HepG2 (cell line): ENCODE data around the gene STPG4. TPM values are rescaled to one million over a fixed set of nuclear protein-coding genes. Genes with fewer than 3 reads are reported as not detected.

Source experiments
- CEBPG ChIP-seq: IDR thresholded peaks from 2 replicates; pipeline ENCODE4 v1.6.1; 2016
- CENPT ChIP-seq: sonication (generic); formaldehyde crosslinking; IDR thresholded peaks from 2 replicates; pipeline ENCODE4 v1.8.0; 2022; ENCODE audit warnings: low read depth, mild to moderate bottlenecking, moderate library complexity, missing genetic modification reagents
- HDAC2 ChIP-seq: sonication (generic); formaldehyde crosslinking; IDR thresholded peaks from 2 replicates; pipeline ENCODE4 v1.4.0; 2020; ENCODE audit warnings: missing genetic modification reagents
- HOXA3 ChIP-seq: sonication (generic); formaldehyde crosslinking; IDR thresholded peaks from 2 replicates; pipeline ENCODE4 v1.5.0; 2020; ENCODE audit warnings: missing genetic modification reagents
- HOXA5 ChIP-seq: sonication (generic); formaldehyde crosslinking; IDR thresholded peaks from 2 replicates; pipeline ENCODE4 v1.4.0; 2020; ENCODE audit warnings: missing genetic modification reagents
- MTA1 ChIP-seq: sonication (generic); formaldehyde crosslinking; IDR thresholded peaks from 2 replicates; pipeline ENCODE4 v1.4.0; 2020; ENCODE audit warnings: missing genetic modification reagents, mild to moderate bottlenecking, borderline replicate concordance
- RAD21 ChIP-seq: fragments of 450-650 bp; formaldehyde crosslinking; IDR thresholded peaks from 2 replicates; pipeline ENCODE4 v1.5.0; 2020; ENCODE audit warnings: mild to moderate bottlenecking
- SOX5 ChIP-seq: IDR thresholded peaks from 2 replicates; pipeline ENCODE4 v1.6.1; 2016; ENCODE audit warnings: borderline replicate concordance
- ZNF292 ChIP-seq: sonication (generic); formaldehyde crosslinking; IDR thresholded peaks from 2 replicates; pipeline ENCODE4 v1.8.1; 2022; ENCODE audit warnings: mild to moderate bottlenecking, low read depth, missing genetic modification reagents, borderline replicate concordance
- ZNF430 ChIP-seq: sonication (generic); formaldehyde crosslinking; IDR thresholded peaks from 2 replicates; pipeline ENCODE4 v1.9.0; 2021; ENCODE audit warnings: mild to moderate bottlenecking, missing genetic modification reagents
- ZNF772 ChIP-seq: sonication (generic); formaldehyde crosslinking; IDR thresholded peaks from 2 replicates; pipeline ENCODE4 v1.5.0; 2020; ENCODE audit warnings: mild to moderate bottlenecking, missing genetic modification reagents
- ZSCAN20 ChIP-seq: sonication (generic); formaldehyde crosslinking; IDR thresholded peaks from 2 replicates; pipeline ENCODE4 v1.4.0; 2020; ENCODE audit warnings: missing genetic modification reagents, mild to moderate bottlenecking, borderline replicate concordance
- polyA plus RNA-seq, 8 experiments: library from polyadenylated mRNA; depleted of rRNA in 3 of 8; stranded (reverse) in 7 of 8; unstranded in 1 of 8; fragments of >200 nt; fragmentation: Illumina TruSeq in 4 of 8; extraction: Trizol in 4 of 8; gene quantifications; 2 replicates each; pipeline versions ENCODE4 v1.2.1 to v1.2.3, GENCODE V29; 2011 to 2016; ENCODE audit warnings: low read depth in 4 of 8, missing spikeins in 1 of 8, mixed read lengths in 1 of 8; ENCODE audit not compliant: insufficient read depth in 1 of 8
- total RNA-seq, 5 experiments: library from RNA; depleted of rRNA; stranded (reverse); fragments of >200 nt; fragmentation: Illumina TruSeq; extraction: Trizol; gene quantifications; 2 replicates each; pipeline ENCODE4 v1.2.3, GENCODE V29; 2016; ENCODE audit warnings: low read depth in 1 of 5
- TF ChIP-seq, protein P1 (sequence below): sonication (generic); formaldehyde crosslinking; IDR thresholded peaks from 2 replicates; pipeline ENCODE4 v1.5.0; 2020; ENCODE audit warnings: mild to moderate bottlenecking, missing genetic modification reagents, borderline replicate concordance
- TF ChIP-seq, protein P2 (sequence below): sonication (generic); formaldehyde crosslinking; IDR thresholded peaks from 2 replicates; pipeline ENCODE4 v1.9.0; 2021; ENCODE audit warnings: missing genetic modification reagents, mild to moderate bottlenecking, borderline replicate concordance
- TF ChIP-seq, protein P3 (sequence below): sonication (generic); formaldehyde crosslinking; IDR thresholded peaks from 2 replicates; pipeline ENCODE4 v1.5.1; 2020; ENCODE audit warnings: missing genetic modification reagents, mild to moderate bottlenecking, borderline replicate concordance
- TF ChIP-seq, protein P4 (sequence below): sonication (generic); formaldehyde crosslinking; IDR thresholded peaks from 2 replicates; pipeline ENCODE4 v1.4.0; 2020; ENCODE audit warnings: missing genetic modification reagents, borderline replicate concordance
- TF ChIP-seq, protein P5 (sequence below): sonication (generic); formaldehyde crosslinking; IDR thresholded peaks from 2 replicates; pipeline ENCODE4 v1.4.0; 2020; ENCODE audit warnings: missing genetic modification reagents, borderline replicate concordance

Gene STPG4
- total and polyA plus RNA-seq, 2 of the 13 experiments (the other 11 are each of a cell fraction or from before 2014, with no cell fraction given) = 0.11 to 0.15 TPM

DNA sequence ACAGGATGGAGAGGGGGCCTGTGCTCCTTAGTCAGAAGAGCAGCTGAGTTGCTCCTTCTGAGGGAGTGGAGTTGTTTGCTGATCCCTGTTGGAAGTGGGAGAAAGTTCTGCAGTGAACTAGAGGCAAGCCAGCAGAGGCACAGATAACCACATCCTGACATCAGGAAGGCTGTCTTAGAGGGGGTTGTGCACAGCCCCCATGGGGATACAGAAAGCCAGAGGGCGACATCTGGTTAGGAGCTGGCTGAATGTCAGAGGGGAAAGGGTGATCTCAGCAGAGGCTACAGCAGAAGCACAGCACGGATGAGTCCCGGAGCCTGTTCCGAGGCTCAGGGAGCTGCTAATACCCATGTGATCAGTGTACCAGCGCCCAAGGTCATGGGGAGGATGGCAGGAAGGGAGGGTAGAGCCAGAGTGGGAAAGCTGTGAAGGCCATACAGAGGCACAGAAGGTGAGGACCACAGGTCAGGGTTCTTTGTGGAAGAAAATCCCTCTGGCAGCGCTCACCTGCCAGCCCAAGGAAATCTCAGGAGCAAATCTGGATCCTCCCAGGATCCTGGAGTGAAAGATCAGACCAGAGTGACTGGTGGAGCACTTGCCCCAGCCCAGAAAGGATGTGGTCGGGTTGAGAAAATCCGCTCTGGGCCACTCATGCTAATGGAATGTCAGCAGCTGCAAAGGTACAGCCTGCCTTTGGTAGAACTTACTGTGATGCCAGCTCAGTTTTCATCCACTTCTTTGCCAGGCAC, 111.8 kb downstream of the STPG4 start (continued):
- TF ChIP-seq, protein P1, sequence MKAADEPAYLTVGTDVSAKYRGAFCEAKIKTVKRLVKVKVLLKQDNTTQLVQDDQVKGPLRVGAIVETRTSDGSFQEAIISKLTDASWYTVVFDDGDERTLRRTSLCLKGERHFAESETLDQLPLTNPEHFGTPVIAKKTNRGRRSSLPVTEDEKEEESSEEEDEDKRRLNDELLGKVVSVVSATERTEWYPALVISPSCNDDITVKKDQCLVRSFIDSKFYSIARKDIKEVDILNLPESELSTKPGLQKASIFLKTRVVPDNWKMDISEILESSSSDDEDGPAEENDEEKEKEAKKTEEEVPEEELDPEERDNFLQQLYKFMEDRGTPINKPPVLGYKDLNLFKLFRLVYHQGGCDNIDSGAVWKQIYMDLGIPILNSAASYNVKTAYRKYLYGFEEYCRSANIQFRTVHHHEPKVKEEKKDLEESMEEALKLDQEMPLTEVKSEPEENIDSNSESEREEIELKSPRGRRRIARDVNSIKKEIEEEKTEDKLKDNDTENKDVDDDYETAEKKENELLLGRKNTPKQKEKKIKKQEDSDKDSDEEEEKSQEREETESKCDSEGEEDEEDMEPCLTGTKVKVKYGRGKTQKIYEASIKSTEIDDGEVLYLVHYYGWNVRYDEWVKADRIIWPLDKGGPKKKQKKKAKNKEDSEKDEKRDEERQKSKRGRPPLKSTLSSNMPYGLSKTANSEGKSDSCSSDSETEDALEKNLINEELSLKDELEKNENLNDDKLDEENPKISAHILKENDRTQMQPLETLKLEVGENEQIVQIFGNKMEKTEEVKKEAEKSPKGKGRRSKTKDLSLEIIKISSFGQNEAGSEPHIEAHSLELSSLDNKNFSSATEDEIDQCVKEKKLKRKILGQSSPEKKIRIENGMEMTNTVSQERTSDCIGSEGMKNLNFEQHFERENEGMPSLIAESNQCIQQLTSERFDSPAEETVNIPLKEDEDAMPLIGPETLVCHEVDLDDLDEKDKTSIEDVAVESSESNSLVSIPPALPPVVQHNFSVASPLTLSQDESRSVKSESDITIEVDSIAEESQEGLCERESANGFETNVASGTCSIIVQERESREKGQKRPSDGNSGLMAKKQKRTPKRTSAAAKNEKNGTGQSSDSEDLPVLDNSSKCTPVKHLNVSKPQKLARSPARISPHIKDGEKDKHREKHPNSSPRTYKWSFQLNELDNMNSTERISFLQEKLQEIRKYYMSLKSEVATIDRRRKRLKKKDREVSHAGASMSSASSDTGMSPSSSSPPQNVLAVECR (CRISPR knock-in tag) = peak; percentile 47; the same call in 1 of the 2 replicates
- TF ChIP-seq RAD21 (peak; percentile 27; the same call in 1 of the 2 replicates), MTA1 (CRISPR knock-in tag) (peak; percentile 74; the same call in 1 of the 2 replicates), HOXA5 (CRISPR knock-in tag) (no peak), HOXA3 (CRISPR knock-in tag) (peak; percentile 70; the same call in 1 of the 2 replicates), ZNF430 (CRISPR knock-in tag) (peak; percentile 67; the same call in 1 of the 2 replicates), SOX5 (CRISPR knock-in tag) (peak; percentile 73; the same call in 1 of the 2 replicates), CEBPG (CRISPR knock-in tag) (peak; percentile 2; the same call in 1 of the 2 replicates), ZSCAN20 (CRISPR knock-in tag) (0 out of 2 replicates have a peak, but pooled peaks have one; percentile 16), ZNF772 (CRISPR knock-in tag) (peak; percentile 66; the same call in 1 of the 2 replicates), CENPT (CRISPR knock-in tag) (no peak), ZNF292 (CRISPR knock-in tag) (peak; percentile 57; the same call in 1 of the 2 replicates), HDAC2 (peak; percentile 83)
- TF ChIP-seq, protein P2, sequence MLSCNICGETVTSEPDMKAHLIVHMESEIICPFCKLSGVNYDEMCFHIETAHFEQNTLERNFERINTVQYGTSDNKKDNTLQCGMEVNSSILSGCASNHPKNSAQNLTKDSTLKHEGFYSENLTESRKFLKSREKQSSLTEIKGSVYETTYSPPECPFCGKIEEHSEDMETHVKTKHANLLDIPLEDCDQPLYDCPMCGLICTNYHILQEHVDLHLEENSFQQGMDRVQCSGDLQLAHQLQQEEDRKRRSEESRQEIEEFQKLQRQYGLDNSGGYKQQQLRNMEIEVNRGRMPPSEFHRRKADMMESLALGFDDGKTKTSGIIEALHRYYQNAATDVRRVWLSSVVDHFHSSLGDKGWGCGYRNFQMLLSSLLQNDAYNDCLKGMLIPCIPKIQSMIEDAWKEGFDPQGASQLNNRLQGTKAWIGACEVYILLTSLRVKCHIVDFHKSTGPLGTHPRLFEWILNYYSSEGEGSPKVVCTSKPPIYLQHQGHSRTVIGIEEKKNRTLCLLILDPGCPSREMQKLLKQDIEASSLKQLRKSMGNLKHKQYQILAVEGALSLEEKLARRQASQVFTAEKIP (CRISPR knock-in tag) = no peak
- TF ChIP-seq, protein P3, sequence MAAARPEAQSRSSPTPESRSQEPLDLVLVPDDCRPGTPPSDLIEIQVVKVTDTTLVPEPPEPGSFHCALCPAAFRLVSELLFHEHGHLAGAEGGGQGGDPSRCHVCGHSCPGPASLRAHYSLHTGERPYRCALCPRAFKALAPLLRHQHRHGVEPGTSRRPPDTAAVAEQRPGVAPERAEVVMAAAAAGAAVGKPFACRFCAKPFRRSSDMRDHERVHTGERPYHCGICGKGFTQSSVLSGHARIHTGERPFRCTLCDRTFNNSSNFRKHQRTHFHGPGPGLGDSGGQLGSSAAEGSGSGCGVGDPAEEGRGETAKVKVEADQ (CRISPR knock-in tag) = 0 out of 2 replicates have a peak, but pooled peaks have one; percentile 72
- TF ChIP-seq, protein P4, sequence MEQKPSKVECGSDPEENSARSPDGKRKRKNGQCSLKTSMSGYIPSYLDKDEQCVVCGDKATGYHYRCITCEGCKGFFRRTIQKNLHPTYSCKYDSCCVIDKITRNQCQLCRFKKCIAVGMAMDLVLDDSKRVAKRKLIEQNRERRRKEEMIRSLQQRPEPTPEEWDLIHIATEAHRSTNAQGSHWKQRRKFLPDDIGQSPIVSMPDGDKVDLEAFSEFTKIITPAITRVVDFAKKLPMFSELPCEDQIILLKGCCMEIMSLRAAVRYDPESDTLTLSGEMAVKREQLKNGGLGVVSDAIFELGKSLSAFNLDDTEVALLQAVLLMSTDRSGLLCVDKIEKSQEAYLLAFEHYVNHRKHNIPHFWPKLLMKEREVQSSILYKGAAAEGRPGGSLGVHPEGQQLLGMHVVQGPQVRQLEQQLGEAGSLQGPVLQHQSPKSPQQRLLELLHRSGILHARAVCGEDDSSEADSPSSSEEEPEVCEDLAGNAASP (CRISPR knock-in tag) = peak; percentile 35; the same call in 1 of the 2 replicates
- TF ChIP-seq, protein P5, sequence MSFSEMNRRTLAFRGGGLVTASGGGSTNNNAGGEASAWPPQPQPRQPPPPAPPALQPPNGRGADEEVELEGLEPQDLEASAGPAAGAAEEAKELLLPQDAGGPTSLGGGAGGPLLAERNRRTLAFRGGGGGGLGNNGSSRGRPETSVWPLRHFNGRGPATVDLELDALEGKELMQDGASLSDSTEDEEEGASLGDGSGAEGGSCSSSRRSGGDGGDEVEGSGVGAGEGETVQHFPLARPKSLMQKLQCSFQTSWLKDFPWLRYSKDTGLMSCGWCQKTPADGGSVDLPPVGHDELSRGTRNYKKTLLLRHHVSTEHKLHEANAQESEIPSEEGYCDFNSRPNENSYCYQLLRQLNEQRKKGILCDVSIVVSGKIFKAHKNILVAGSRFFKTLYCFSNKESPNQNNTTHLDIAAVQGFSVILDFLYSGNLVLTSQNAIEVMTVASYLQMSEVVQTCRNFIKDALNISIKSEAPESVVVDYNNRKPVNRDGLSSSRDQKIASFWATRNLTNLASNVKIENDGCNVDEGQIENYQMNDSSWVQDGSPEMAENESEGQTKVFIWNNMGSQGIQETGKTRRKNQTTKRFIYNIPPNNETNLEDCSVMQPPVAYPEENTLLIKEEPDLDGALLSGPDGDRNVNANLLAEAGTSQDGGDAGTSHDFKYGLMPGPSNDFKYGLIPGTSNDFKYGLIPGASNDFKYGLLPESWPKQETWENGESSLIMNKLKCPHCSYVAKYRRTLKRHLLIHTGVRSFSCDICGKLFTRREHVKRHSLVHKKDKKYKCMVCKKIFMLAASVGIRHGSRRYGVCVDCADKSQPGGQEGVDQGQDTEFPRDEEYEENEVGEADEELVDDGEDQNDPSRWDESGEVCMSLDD (CRISPR knock-in tag) = no peak
